ENCODE measurements around the gene RAPGEF2.
"Not testable (repeated sequence)": the region's sequence is repeated elsewhere in the genome, so short reads cannot be mapped to it uniquely, and the experiment has no call there.

Gene RAPGEF2

GRCh38 chr4:159102622-159103383 is at the start of gene RAPGEF2:
Gene RAPGEF2, plus strand, starts transcription at chr4:159103079. Its CDS starts 1,084 bp downstream, at chr4:159104163.
- peak; percentile 94 for DNase-seq (ENCODE audit: low spot score)

GRCh38 chr4:159055833-159056232 is 47.0 kb upstream of the RAPGEF2 start:
- no peak for DNase-seq (ENCODE audit: low spot score)

GRCh38 chr4:159060161-159060560 is 42.7 kb upstream of the RAPGEF2 start:
- DNase-seq (ENCODE audit: low spot score), result no peak

- DNase-seq (ENCODE audit: low spot score), result no peak
Measured at GRCh38 chr4:159062381-159062780, 40.5 kb upstream of the RAPGEF2 start.

- no peak for DNase-seq (ENCODE audit: low spot score)
Measured at GRCh38 chr4:159065513-159066240, 37.2 kb upstream of the RAPGEF2 start.

- DNase-seq (ENCODE audit: low spot score), result not testable (repeated sequence)
Measured at GRCh38 chr4:159068139-159068538, 34.7 kb upstream of the RAPGEF2 start.

GRCh38 chr4:159069922-159070321 is 33.0 kb upstream of the RAPGEF2 start:
- no peak for DNase-seq (ENCODE audit: low spot score)

GRCh38 chr4:159070742-159071141 is 32.1 kb upstream of the RAPGEF2 start:
- DNase-seq (ENCODE audit: low spot score), result no peak

- no peak for DNase-seq (ENCODE audit: low spot score)
Measured at GRCh38 chr4:159071178-159071968, 31.5 kb upstream of the RAPGEF2 start.

- no peak for DNase-seq (ENCODE audit: low spot score)
Measured at GRCh38 chr4:159071969-159072765, 30.7 kb upstream of the RAPGEF2 start.

- no peak for DNase-seq (ENCODE audit: low spot score)
Measured at GRCh38 chr4:159075531-159075932, 27.3 kb upstream of the RAPGEF2 start.

GRCh38 chr4:159077018-159077417 is 25.9 kb upstream of the RAPGEF2 start:
- not testable (repeated sequence) for DNase-seq (ENCODE audit: low spot score)

- peak; percentile 72 for DNase-seq (ENCODE audit: low spot score)
Measured at GRCh38 chr4:159077702-159078495, 25.0 kb upstream of the RAPGEF2 start.

GRCh38 chr4:159079074-159079473 is 23.8 kb upstream of the RAPGEF2 start:
- DNase-seq (ENCODE audit: low spot score), result no peak

- DNase-seq (ENCODE audit: low spot score), result no peak
Measured at GRCh38 chr4:159086606-159087005, 16.3 kb upstream of the RAPGEF2 start.

GRCh38 chr4:159090255-159090654 is 12.6 kb upstream of the RAPGEF2 start:
- no peak for DNase-seq (ENCODE audit: low spot score)

- DNase-seq (ENCODE audit: low spot score), result not testable (repeated sequence)
Measured at GRCh38 chr4:159094156-159094555, 8.7 kb upstream of the RAPGEF2 start.

- no peak for DNase-seq (ENCODE audit: low spot score)
Measured at GRCh38 chr4:159096434-159096833, 6.4 kb upstream of the RAPGEF2 start.

- no peak for DNase-seq (ENCODE audit: low spot score)
Measured at GRCh38 chr4:159097144-159097543, 5.7 kb upstream of the RAPGEF2 start.

- no peak for DNase-seq (ENCODE audit: low spot score)
Measured at GRCh38 chr4:159097785-159098184, 5.1 kb upstream of the RAPGEF2 start.

Data from germinal center (tissue), 1 donor.